Smooth muscle cell of the brain vasculature (primary cell): ENCODE measurements around the gene TNS1.

Source experiments
- DNase-seq: peaks from one replicate; pipeline ENCODE4 v3.0.0-alpha.2; 2012; ENCODE audit warnings: low read depth, low spot score

The TNS1 gene

DNA sequence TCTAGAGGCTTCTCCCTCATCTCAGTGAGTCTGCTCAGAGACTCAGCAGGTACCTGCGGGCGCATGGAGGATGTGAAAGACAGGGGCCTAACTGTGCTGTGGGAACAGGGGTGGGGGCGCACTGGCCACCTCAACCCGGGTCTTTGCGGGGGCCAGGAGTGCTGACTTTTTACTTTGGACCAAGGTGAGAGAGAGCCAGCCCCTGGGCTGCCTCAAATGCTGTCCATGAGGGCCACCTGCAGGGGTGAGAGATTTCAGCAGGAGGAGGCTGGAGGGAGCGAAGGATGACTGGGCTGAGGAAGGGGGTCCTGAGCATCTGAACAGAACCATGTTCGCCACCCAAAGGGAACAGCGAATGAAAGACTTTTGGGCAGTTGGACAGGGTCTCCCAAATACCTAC, 129.4 kb downstream of the TNS1 start:
- DNase-seq, result no peak

- DNase-seq, result no peak
These were observed 130.5 kb downstream of the TNS1 start for GRCh38 chr2:217872319-217872718.

GRCh38 chr2:217870528-217871011, 132.2 kb downstream of the TNS1 start:
- DNase-seq, result no peak

DNA sequence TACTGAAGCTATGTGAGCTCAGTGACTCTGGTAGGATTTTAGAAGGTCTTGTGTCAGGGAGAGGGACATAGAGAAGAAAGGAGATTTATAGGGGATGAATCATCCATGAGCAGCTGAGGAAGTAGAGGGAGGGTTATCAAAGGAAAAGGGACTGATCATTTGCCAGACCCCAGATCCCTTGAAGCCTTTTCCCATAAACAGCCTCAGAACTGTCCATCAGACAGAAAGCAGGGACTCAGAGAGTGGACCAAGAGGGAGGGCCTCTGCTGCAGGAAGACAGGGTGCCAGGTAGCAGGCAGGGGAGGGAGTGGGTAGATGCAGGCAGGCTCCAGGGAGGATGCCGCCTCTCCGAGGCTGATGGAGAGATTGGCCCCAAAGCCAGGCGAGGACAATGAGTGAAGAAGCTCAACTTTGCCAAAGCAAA, 133.9 kb downstream of the TNS1 start:
- no peak for DNase-seq

DNA sequence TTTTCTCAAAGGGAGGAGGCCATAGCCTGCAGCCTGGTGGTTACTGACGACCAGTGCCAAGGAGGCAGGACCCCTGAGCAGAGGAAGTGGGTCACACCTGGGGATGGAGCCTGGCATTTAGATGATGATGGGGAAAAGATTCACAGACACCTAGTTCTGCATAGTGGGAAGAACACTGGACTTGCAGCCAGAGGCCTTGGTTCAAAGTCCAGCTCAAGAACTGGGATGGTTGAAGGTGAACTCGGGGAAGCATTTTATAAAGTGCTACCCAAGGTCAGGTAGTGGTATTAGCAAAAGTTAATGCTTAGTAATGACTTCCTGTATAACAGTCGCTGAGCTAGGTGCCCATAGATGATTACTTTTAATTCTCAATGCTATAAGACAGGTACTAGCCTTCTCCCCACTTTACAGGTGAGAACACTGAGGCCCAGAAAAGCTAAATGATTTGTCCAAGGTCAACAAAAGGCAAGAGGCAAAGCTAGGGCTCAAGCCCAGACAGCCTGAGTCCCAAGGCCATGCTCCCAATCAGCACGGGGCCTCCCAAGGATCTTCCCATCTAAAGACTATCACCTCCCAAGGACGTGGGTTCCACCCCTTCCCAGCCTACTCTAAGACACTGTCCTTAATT, 134.4 kb downstream of the TNS1 start:
- no peak for DNase-seq

- DNase-seq, result no peak
These were observed 136.3 kb downstream of the TNS1 start for GRCh38 chr2:217866457-217866856.

GRCh38 chr2:217864963-217865772, 137.6 kb downstream of the TNS1 start:
- DNase-seq, result no peak

DNA sequence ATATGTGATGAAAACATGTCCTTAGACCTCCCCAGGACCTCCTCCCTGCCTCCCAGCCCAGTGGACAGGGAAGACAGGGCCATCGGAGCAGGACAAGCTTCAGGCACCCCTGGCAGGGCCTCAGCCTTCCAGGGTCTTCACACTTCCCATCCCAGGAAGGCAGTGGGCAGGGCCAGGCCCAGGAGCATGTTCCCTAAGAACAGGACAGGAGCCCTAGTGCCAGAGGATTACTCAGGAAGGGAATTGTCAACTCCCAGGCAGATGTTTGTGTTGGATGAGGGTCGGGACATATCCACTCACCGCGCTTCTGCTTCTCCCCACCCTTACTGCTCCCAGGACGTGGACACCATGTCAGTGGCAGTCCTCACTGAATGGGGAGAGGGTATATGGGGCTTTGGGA, 138.9 kb downstream of the TNS1 start:
- no peak for DNase-seq

- DNase-seq, result no peak
These were observed 141.4 kb downstream of the TNS1 start for GRCh38 chr2:217861334-217861877.

DNA sequence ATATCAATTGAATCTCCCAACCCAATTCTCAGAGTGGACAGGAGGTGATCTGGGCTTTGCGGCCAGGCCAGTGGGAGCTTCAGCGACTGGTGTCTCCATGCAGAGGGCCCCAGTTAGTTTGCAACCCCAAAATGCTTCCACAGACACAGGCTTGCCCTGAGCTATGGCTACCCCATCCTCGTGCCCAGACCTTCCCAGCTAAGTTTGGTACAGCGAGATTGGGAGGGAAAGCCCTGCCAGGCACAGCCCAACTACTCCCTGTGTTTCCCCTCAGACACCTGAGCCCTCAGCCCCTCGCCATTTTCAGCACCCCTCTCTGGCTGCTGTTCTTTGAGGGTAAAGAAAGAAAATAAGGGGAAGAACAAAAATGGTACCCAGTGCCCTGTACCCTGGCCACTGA, 142.9 kb downstream of the TNS1 start:
- no peak for DNase-seq

DNA sequence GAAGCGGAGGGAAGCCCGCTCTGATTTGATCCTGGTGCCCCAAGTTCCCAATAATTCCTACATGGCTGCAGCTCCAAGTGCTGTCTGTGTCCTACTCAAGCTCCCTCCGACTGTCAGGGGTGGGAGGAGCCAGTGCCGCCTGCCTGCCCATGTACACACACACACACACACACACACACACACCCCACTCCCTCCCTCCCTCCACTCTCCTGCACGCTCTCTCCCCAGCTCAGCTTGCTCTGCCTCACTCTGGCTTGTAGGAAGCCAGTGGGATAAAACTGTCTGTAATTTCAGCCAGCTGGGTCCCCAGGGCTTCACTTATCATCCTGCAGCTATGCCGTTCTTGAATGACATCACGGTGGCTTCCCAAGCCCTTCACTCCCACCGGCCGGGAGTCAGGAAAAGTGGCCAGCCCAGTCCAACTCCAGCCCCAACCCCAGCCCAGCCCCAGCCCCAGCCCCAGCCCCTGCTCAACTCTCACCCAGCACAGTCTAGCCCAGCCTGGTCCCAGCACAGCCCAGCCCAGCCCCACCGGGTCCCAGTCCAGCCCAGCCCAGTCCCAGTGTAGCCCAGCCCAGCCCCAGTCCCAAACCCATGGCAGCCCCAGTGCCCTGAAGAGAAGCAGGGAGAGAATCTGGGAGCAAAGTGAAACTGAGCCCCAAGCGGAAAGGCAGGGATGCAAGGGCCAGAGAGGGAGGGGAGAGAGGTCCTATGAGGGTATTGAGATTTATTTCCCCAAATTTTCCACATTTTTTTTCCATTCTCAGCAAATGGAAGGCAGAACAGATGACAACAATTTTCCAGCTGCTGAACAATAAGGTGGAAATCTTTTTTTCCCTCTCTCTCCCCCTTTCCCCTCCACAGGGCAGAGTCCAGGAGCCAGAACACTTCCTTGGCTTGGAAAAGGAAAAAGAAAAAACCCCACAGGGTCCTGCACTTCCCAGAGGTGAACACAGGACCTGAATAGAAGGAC, 144.0 kb downstream of the TNS1 start:
- DNase-seq, result peak; percentile 88

DNA sequence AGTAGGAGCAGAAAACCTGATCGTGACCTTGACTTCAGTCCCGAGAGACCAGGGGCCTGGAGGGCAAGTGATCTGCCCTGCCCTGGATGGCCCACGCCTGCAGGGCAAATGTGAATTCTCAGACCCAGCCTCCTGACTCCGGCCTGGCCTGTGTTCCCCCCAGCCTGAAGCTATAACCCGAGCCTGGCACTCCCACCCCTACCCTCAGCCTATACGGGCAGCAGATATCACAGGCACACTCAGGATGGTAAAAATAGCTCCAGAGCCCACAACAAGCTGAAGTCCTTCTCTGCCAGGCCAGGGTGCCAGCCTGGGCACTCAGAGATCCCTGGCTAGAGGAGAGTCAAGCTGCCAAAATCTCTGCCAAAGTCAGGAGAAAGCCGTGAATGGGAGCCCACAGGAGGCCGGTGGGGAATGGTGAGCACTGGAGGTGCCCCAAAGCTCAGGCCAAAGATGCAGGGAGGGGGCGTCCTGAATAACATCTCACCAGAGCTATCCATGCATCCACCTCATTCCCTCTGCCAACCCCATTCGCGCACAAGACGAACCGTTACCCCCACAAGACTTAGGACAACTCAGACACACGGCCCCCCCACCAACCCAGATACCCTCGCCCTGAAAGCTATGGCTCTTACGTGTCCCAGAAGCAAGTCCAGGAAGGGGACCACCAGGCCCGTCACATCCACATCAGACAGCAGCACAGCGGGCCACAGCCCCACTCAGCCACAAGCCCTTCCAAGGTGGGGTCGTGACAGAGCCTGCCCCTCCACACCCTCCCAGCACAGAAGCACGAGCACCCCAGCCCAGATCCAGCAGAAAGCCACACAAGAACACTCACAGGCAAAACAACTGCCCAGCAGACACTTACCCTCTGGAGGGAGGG, 144.9 kb downstream of the TNS1 start:
- no peak for DNase-seq

- no peak for DNase-seq
These were observed 145.9 kb downstream of the TNS1 start for GRCh38 chr2:217856871-217857270.

- DNase-seq, result no peak
These were observed 146.6 kb downstream of the TNS1 start for GRCh38 chr2:217856159-217856558.

- no peak for DNase-seq
These were observed 147.9 kb downstream of the TNS1 start for GRCh38 chr2:217854684-217855420.

GRCh38 chr2:217853961-217854360, 148.8 kb downstream of the TNS1 start:
- no peak for DNase-seq

GRCh38 chr2:217853301-217853881, 149.4 kb downstream of the TNS1 start:
- DNase-seq, result no peak

DNA sequence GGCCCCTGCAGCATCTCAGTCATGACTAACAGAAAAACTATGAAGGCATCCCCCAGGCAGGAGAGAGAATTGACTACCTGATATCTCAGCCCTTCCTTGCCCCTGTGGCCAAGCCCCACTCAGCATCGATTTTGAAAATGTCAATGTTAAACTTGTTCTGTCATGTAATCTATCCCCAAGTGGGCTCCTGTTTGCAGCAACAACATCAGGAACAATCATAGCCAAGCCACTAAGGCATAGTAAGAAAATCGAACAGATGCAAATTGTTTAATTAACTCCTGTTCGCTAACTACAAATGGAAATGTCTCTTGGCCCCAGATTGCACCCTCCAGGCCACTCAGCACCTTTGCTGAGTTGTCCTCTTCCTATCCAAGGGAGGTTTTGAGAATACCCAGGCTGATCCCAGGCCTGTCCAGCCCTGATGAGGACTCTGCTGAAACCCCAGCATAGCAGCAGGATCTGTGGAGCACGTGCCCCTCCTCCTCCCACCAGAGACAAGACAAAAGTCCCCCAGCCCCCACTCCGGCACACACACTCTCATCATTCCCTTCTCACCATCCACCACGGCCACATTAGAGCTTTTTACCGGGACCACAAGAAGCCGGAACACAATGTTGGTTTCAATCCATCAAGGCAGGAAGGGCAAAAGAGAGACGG, 150.1 kb downstream of the TNS1 start:
- no peak for DNase-seq
